Central memory CD8-positive, alpha-beta T cell (primary cell): ENCODE measurements around the gene TSSK6.

ENCODE experiments used
- ATAC-seq: fragments of 150-1000 bp; cut with Tn5 transposase; replicated peaks from 2 replicates; pipeline ENCODE4 v1.10.0; 2022; ENCODE audit warnings: mild to moderate bottlenecking, moderate FRiP score, moderate number of reproducible peaks; ENCODE audit not compliant: poor library complexity, severe bottlenecking; ENCODE audit errors: extremely low read depth
- DNase-seq, 2 donors: peaks; one replicate each; pipeline ENCODE4 v3.0.0; 2021; ENCODE audit warnings: low spot score in 2 of 2
- H3K27ac Mint-ChIP-seq: one replicate; pipeline ENCODE4 v1.8.0; 2022; ENCODE audit warnings: low read depth, mild to moderate bottlenecking, moderate library complexity, mixed read lengths
- H3K27me3 Mint-ChIP-seq: one replicate; pipeline ENCODE4 v1.8.0; 2022; ENCODE audit warnings: mixed read lengths
- H3K36me3 Mint-ChIP-seq: one replicate; pipeline ENCODE4 v1.8.0; 2022; ENCODE audit warnings: mild to moderate bottlenecking, moderate library complexity, mixed read lengths; ENCODE audit not compliant: insufficient read depth
- H3K4me1 Mint-ChIP-seq: one replicate; pipeline ENCODE4 v1.8.0; 2022; ENCODE audit warnings: mixed read lengths
- H3K4me3 Mint-ChIP-seq: one replicate; pipeline ENCODE4 v1.8.0; 2022; ENCODE audit warnings: mild to moderate bottlenecking, moderate library complexity, mixed read lengths
- H3K9me3 Mint-ChIP-seq: one replicate; pipeline ENCODE4 v1.8.0; 2022; ENCODE audit warnings: mixed read lengths

Gene TSSK6

DNA sequence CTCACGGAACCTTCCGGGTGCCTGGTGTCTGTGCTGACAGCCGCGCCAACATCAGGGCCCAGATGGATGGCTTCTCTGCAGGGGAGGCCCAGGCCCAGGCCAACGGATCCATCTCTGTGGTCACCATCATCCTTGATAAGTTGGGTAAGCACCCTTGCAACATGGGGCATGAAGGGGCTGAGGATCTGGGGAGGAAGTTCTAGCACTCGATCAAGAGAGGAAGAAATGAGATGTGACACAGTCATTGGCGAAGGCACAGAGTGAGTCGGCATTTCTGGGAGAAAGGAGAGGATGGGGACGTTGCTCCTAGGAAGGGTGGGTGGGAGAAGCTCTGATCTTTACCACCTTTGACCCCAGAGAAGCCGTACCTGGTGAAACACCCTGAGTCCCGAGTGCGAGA is 27.2 kb upstream of the TSSK6 start:
- peaks cover 8% of the 10 kb centered on the region for H3K4me1 Mint-ChIP-seq
- peaks cover 6% of the 10 kb centered on the region for H3K36me3 Mint-ChIP-seq
- H3K27me3 Mint-ChIP-seq = peaks cover 11% of the 10 kb centered on the region
- H3K27ac Mint-ChIP-seq = no peak overlapping the region
- no peaks in the 10 kb centered on the region for H3K9me3 Mint-ChIP-seq
- no peak for DNase-seq
- peak overlapping the region; percentile 61 for H3K4me3 Mint-ChIP-seq
- ATAC-seq = no peak

DNA sequence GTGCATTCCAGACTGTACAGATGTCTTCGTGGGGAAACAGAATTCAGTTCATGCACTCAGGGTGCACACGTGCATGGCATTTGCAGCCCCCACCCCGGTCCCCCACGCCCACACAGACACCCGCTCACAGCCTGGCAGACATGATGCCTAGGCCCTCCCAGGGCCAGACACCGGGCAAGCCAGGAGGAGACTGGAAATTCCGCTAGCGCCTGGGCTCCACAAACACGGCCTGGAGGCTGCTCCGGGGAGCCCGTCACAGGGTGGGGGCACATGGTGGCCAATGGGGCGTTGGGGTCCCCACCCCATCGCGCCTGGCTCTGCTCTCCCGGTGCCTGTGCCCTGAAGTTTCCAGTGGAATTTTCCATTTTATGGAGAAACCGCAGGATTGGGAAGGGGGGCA is 26.3 kb upstream of the TSSK6 start:
- Mint-ChIP-seq H3K9me3 (no peaks in the 10 kb centered on the region), H3K27me3 (peaks cover 11% of the 10 kb centered on the region), H3K4me3 (peak overlapping the region; percentile 71), H3K36me3 (peaks cover 7% of the 10 kb centered on the region), H3K27ac (no peak overlapping the region), H3K4me1 (peaks cover 13% of the 10 kb centered on the region)
- no peak for ATAC-seq
- no peak for DNase-seq

DNA sequence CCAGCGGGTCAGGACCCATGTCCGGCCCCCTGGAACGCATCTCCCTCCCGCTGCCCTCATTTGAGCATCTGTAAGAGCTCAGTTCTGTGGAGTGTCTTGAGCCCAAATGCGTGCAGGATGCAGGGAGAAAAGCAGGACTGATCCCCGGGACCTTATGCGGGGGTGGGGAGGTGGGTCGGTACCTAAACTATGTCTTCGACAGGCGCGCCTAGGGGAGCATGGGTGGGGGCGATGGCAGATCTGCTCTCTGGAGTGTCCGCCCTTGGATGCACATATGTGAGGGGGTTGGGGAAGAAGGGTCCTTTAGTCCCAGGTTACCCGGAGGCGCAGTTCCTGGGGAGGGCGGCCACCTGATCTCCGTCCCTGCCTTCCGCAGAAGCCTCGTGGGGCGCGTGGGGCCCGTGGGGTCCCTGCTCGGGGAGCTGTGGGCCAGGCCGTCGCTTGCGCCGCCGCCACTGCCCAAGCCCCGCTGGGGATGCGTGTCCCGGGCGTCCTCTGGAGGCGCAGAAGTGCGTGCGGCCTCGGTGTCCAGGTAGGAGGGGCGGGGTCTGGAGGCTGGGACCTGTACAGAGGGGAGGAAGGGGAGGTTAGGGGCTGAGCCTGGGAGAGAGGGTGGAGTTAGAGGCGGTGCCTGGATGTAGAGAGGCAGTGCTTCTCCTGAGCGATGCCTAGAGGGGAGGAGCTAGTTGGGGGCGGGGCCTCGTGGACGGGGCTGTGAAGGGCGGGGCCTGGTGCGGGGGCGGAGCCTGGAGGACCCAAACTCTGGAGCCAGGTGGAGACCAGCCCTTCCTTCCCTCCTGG is 25.6 kb upstream of the TSSK6 start:
- DNase-seq = peak; percentile 38 to 53
- Mint-ChIP-seq H3K9me3 (no peaks in the 10 kb centered on the region), H3K27ac (no peak overlapping the region), H3K4me3 (peak overlapping the region; percentile 71), H3K27me3 (peaks cover 11% of the 10 kb centered on the region), H3K4me1 (peaks cover 14% of the 10 kb centered on the region), H3K36me3 (peaks cover 5% of the 10 kb centered on the region)
- peak; percentile 64 for ATAC-seq

DNA sequence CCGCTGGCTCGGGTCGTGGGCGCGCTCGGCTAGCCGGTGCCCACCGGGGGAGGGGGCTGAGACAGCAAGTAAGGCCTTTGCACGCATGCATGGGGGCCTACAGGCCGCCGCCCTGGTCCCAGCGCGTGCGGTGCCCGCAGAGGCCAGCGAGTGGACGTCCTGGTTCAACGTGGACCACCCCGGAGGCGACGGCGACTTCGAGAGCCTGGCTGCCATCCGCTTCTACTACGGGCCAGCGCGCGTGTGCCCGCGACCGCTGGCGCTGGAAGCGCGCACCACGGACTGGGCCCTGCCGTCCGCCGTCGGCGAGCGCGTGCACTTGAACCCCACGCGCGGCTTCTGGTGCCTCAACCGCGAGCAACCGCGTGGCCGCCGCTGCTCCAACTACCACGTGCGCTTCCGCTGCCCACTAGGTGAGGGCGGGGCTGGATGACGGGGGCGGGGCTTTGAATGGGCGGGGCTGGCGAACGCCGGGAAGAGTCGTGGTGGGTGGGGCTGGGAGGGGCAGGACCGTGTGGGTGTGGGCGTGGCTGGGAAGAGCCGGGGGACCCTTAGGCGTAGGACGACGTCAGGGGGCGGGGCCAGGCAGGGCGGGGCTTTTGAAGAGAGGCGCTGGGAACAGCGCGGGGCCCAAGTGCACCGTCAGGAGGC is 24.8 kb upstream of the TSSK6 start:
- Mint-ChIP-seq H3K27me3 (peaks cover 11% of the 10 kb centered on the region), H3K36me3 (peaks cover 4% of the 10 kb centered on the region), H3K4me3 (peak overlapping the region; percentile 71), H3K9me3 (no peaks in the 10 kb centered on the region), H3K4me1 (peaks cover 14% of the 10 kb centered on the region), H3K27ac (peak overlapping the region; percentile 29)
- DNase-seq (no peak), ATAC-seq (no peak)

DNA sequence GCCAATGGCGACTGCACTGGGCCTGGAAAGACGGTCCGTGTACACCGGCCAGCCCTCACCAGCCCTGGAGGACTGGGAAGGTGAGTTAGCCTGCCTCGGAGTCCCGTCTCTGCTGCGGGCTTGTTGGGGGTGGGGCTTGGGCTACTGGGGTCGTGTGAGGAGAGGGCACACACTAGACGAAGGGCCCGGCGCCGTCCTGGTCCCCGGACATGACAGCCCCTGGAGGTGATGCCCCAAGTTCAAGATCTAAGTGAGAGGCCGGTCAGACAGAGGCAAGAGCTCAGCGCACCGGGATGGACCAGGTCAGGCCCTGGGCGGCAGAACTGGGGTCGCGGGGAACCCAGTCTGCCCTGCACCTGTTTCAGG is 24.3 kb upstream of the TSSK6 start:
- ATAC-seq (no peak), DNase-seq (no peak)
- peaks cover 14% of the 10 kb centered on the region for H3K4me1 Mint-ChIP-seq
- H3K27me3 Mint-ChIP-seq = peaks cover 11% of the 10 kb centered on the region
- H3K4me3 Mint-ChIP-seq = peak overlapping the region; percentile 61
- no peaks in the 10 kb centered on the region for H3K9me3 Mint-ChIP-seq
- H3K27ac Mint-ChIP-seq = peak overlapping the region; percentile 29
- peaks cover 5% of the 10 kb centered on the region for H3K36me3 Mint-ChIP-seq

DNA sequence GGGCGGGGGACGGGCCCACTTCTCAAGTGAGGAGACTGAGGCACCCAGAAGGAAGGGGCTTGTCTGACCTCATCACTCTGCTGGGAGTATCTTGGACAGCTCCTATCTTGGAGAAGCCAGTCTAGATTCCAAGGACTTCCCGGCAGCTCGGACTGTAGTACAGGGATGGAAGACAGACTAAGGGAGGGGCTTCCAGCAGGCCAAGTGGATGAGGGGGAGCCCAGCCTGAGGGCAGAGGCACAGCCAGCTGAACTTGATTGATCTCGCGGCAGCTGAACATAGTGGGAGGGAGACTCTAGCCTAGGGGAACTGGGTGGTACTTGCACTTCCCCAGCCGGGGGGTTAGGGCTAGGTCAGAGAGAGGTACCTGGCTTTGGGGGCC is 23.4 kb upstream of the TSSK6 start:
- no peak for ATAC-seq
- no peaks in the 10 kb centered on the region for H3K9me3 Mint-ChIP-seq
- peaks cover 11% of the 10 kb centered on the region for H3K27me3 Mint-ChIP-seq
- no peak for DNase-seq
- H3K4me3 Mint-ChIP-seq = peak overlapping the region; percentile 61
- peaks cover 17% of the 10 kb centered on the region for H3K4me1 Mint-ChIP-seq
- peaks cover 7% of the 10 kb centered on the region for H3K36me3 Mint-ChIP-seq
- no peak overlapping the region for H3K27ac Mint-ChIP-seq

DNA sequence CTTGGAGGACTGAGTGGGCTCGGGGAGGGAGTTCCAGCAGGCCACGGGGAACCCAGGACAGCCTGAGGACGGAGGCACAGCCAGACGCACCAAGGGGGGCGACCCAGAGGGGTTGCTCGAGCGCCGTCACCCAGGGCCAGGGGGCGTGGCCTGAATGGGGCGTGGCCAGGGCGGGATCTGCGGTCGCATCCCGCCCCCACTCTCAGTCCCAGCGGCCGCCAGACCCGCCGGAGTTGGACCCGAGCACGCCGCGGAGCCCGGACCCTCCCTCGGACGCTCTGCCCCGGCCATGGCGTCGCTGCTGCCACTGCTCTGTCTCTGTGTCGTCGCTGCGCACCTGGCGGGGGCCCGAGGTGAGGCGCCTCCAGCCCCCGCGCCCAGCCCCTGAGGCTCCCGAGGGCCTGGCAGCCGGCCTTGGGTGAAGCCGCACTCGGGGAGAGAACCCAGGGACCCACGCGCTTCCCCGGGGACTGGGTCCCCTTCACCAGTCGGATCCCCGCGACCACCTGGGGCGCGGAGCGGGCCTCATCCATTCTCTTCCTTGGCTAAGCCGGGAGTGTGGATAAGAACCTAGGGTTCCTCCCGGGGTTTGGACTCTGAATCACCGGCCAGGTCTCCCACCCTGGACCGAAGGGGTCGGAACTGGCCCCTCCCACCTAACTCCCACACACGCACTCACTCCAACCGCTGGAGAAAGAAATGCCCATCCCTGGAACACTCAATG is 22.9 kb upstream of the TSSK6 start, which contains the start of gene CILP2:
Gene CILP2, plus strand, starts transcription at position 205 of the 724 bp plus-strand sequence. Its CDS starts 85 bp downstream, at position 290.
- Mint-ChIP-seq H3K36me3 (peaks cover 7% of the 10 kb centered on the region), H3K9me3 (no peaks in the 10 kb centered on the region), H3K27ac (peak within 1 kb of the TSS; percentile 74), H3K27me3 (peaks cover 11% of the 10 kb centered on the region), H3K4me3 (peak within 1 kb of the TSS; percentile 61), H3K4me1 (peaks cover 18% of the 10 kb centered on the region)
- no peak for ATAC-seq
- no peak for DNase-seq

DNA sequence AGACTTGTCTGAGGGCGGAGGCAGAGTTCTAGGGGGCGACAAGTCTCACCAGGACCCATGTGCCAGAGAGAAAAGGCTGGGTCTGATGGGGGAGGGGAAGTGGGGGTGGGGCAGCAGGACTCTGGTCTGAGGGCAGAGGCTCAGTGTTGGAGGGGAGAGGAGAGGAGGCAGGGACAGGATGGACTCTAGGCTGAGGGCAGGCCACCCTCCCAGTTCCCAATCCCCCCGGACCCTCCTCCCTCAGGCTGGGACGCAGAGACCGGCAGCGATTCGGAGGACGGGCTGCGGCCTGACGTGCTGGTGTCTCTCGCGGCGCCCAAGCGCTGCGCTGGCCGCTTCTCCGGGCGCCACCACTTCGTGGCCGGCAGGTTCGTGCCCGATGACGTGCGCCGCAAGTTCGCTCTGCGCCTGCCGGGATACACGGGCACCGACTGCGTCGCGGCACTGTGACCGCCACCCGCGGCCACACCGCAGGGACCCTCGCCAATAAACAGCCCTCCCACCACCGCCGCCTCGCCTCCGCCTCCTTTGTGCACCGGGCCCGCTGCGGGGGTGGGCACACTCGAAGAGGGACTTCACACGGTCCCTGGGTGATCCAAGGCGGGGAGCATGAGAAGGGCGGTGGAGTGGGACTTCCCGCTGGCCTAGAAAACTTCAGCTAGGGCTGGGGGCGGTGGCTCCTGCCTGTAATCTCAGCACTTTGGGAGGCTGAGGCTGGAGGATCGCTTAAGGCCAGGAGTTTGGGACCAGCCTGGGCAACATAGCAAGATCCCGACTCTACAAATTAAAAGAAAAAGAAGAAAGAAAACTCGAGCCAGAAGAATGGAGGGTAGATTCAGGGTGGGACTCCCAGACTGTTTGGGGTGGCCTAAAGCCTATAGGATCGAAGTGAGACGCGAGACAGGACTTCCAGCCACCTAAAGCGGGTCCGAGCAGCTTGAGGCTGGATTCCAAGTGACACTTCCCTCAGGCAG is 22.0 kb upstream of the TSSK6 start:
- H3K36me3 Mint-ChIP-seq = peaks cover 9% of the 10 kb centered on the region
- H3K27ac Mint-ChIP-seq = peak overlapping the region; percentile 74
- H3K9me3 Mint-ChIP-seq = no peaks in the 10 kb centered on the region
- ATAC-seq (no peak), DNase-seq (no peak)
- H3K4me1 Mint-ChIP-seq = peaks cover 19% of the 10 kb centered on the region
- peaks cover 11% of the 10 kb centered on the region for H3K27me3 Mint-ChIP-seq
- H3K4me3 Mint-ChIP-seq = peak overlapping the region; percentile 61

DNA sequence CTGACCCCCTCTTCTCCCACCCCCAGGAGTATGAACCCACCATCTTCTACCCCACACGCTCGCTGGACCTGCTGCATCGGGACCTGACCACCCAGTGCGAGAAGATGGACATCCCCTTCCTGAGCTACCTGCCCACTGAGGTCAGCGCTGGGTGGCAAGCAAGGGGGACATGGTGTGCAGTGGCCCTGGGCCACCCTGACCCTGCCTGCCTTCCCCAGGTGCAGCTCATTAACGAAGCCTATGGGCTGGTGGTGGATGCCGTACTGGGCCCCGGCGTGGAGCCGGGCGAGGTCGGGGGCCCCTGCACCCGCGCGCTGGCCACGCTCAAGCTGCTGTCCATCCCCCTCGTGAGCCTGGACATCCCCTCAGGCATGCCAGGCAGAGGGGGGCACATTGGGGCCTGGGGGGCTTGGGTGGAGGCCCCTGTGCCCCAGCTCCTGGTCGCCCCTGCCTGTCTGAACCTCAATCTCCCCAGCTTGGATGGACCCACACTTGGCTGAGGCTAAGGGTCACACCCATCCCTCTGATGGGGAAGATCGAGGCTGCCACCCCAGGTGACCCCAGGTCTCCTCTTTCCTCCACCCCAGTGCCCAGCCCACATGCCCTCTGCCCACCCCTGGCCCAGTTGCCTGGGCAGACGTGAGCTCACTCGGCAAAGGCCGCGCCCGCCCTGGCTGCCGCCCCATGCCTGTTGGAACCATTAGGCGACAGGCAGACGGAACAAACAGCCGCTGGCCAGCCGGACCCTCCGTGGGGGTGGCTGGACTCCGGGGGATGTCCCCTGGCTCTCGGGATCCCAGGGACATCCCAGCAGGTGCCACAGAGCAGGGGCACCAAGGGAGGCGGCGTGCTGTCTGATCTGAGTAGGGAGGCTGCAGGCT is 20.2 kb upstream of the TSSK6 start:
- peaks cover 11% of the 10 kb centered on the region for H3K27me3 Mint-ChIP-seq
- no peak overlapping the region for H3K27ac Mint-ChIP-seq
- no peaks in the 10 kb centered on the region for H3K9me3 Mint-ChIP-seq
- DNase-seq = no peak
- H3K4me1 Mint-ChIP-seq = peaks cover 24% of the 10 kb centered on the region
- H3K4me3 Mint-ChIP-seq = no peak overlapping the region
- H3K36me3 Mint-ChIP-seq = peaks cover 9% of the 10 kb centered on the region
- ATAC-seq = no peak

DNA sequence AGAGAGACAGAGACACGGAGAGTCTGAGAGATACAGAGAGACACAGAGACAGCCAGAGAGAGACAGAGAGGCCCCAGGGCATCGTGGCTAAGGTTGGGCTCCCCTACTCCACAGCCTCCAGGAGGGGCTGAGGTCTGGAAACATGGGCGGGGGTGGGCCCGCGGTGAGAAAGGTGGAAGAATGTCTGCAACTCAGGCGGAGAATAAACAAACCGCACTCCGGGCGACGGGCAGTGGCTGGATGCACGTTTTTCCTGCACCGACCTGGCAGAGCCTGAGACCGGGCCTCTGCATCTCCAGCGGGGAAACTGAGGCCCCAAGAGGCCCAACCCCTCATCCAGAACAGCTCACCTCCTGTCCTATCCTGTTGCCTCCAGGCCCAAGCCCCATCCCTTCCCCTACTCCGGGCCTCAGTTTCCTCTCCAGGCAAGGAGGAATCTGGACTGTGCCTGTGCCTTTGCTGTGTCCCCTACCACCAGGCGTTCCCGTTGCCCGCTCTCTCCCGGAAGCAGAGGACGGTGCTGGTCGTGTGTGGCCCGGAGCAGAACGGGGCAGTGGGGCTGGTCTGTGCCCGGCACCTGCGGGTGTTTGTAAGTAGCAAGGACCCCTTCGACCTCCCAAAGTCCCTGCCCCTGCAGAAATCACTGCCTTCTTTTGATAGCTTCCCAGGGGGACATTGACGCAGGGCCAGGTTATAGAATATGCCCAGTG is 19.4 kb upstream of the TSSK6 start:
- Mint-ChIP-seq H3K36me3 (peaks cover 13% of the 10 kb centered on the region), H3K9me3 (no peaks in the 10 kb centered on the region), H3K4me3 (no peak overlapping the region), H3K27me3 (peaks cover 11% of the 10 kb centered on the region), H3K4me1 (peaks cover 24% of the 10 kb centered on the region), H3K27ac (peak overlapping the region; percentile 23)
- no peak for DNase-seq
- no peak for ATAC-seq

DNA sequence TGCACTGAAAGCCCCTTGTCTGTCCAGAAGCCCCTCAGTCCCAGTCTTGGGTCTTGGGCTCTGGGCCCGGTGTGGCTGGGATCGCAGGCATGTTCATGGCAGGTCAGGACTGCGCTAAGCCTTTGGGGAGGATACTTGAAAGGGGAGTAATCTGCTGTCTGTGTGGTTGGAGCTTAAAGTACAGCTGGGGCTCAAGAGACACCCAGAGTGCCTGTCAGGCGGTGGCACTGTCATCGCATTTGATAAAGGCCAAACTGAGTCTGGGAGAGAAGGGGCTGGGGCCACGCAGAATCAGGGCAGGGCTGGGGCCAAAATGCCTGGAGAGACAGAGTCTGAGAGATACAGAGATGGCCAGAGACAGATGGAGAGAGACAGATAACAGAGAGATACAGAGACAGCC is 18.5 kb upstream of the TSSK6 start:
- peaks cover 19% of the 10 kb centered on the region for H3K36me3 Mint-ChIP-seq
- ATAC-seq (no peak), DNase-seq (no peak)
- no peak overlapping the region for H3K4me3 Mint-ChIP-seq
- H3K27ac Mint-ChIP-seq = peak overlapping the region; percentile 23
- peaks cover 22% of the 10 kb centered on the region for H3K4me1 Mint-ChIP-seq
- H3K27me3 Mint-ChIP-seq = peaks cover 6% of the 10 kb centered on the region
- no peaks in the 10 kb centered on the region for H3K9me3 Mint-ChIP-seq
